ENCODE results near the gene KRABD2.

Gene KRABD2

DNA sequence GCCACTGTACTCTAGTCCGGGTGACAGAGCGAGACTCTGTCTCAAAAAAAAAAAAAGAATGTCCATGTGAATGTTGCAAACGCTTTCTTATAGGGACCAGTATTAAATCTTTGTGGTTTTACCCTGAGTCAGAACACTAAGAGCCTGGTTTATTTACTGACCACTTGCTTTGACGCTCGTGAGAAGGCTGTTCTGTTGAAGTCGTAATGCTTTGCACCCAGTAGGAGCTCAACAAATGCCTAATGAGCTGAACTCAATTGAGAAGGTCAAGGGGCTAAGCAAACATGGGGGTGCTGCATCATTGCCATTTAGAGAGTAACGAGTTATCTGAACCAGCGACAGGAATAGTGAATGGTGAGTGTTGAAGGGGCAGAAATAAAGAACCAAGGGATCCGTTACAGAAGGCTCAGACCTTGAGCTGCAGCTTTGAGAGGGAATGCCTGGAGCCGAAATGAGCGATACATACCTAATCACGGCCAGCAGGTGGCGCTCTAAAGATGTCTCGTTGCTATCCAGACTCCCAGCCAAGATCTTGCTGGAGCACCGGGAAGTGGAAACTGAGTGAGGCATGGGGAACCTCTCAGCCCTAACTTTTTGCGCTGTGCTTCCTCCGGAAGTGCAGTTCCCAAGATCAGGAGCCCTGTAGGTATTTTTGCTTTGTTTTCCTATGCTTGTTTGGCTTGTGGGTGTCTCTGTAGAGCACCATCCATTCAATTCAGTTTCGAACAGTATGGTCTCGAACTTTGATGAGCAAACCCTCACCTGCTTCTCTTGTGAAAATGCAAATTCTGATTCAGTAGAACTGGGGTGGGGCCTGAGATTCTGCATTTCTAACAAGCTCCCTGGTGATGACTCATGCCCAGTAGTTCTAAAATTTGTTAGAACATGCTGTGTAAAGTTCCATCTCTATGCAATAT lies 33.7 kb upstream of the KRABD2 start:
- Histone ChIP-seq H3K79me2 (ENCODE audit: insufficient read depth, low read length) (peaks cover 7% of the 10 kb centered on the region), H4K20me1 (ENCODE audit: insufficient read depth, low read length) (no peaks in the 10 kb centered on the region), H3K4me2 (replicated peaks; ENCODE audit: extremely low read depth, low read length, poor library complexity, severe bottlenecking) (peak overlapping the region; percentile 42), H3K9ac (ENCODE audit: insufficient read depth, low read length, poor library complexity, severe bottlenecking) (no peak overlapping the region), H3K27ac (ENCODE audit: low read depth in 1 of 2, low read length in 2 of 2) (peak overlapping the region in 1 of 2 donors; percentile 4), H3K9me3 (replicated peaks in 1 of 2; ENCODE audit: control insufficient read depth in 1 of 2, insufficient read depth in 1 of 2, low read length in 2 of 2) (no peaks in the 10 kb centered on the region), H3K36me3 (replicated peaks in 1 of 2; ENCODE audit: control insufficient read depth in 1 of 2, insufficient read depth in 2 of 2, low read length in 2 of 2) (no peaks in the 10 kb centered on the region), H3K27me3 (ENCODE audit: control insufficient read depth in 2 of 2, insufficient read depth in 2 of 2, low read length in 2 of 2) (no peaks in the 10 kb centered on the region), H2AFZ (ENCODE audit: insufficient read depth, low read depth, low read length, poor library complexity, severe bottlenecking) (peak overlapping the region; percentile 18), H3K4me1 (ENCODE audit: control insufficient read depth in 1 of 2, insufficient read depth in 2 of 2, low read length in 2 of 2) (peaks cover 34 to 52% of the 10 kb centered on the region in 2 donors), H3K4me3 (replicated peaks in 1 of 3; ENCODE audit: low read depth in 2 of 3, low read length in 3 of 3) (peak overlapping the region in 1 of 3 experiments; percentile 27)
- intact Hi-C loops (cut with micrococcal nuclease), result loop anchor here (1.0 to 5.0 kb wide), 5 partner anchors 10 to 337 kb away; no protein-coding TSS in a partner anchor
- peaks cover 0 to 9% (median 8%) of the 10 kb centered on the region in 3 donors for H3K27me3 Mint-ChIP-seq (ENCODE audit: low read depth in 3 of 3)
- peak; percentile 73 to 86 (median 83) for DNase-seq
- peaks cover 46% of the 10 kb centered on the region for H3K4me1 Mint-ChIP-seq
- no peaks in the 10 kb centered on the region for H3K9me3 Mint-ChIP-seq
- H3K4me3 Mint-ChIP-seq, result peak overlapping the region; percentile 69 to 71
- WGBS (ENCODE audit: insufficient coverage), result 47% methylated on average over 10 of the region's 19 CpGs
- TF ChIP-seq, protein P1, sequence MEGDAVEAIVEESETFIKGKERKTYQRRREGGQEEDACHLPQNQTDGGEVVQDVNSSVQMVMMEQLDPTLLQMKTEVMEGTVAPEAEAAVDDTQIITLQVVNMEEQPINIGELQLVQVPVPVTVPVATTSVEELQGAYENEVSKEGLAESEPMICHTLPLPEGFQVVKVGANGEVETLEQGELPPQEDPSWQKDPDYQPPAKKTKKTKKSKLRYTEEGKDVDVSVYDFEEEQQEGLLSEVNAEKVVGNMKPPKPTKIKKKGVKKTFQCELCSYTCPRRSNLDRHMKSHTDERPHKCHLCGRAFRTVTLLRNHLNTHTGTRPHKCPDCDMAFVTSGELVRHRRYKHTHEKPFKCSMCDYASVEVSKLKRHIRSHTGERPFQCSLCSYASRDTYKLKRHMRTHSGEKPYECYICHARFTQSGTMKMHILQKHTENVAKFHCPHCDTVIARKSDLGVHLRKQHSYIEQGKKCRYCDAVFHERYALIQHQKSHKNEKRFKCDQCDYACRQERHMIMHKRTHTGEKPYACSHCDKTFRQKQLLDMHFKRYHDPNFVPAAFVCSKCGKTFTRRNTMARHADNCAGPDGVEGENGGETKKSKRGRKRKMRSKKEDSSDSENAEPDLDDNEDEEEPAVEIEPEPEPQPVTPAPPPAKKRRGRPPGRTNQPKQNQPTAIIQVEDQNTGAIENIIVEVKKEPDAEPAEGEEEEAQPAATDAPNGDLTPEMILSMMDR (IDR thresholded peaks at IDR 0.05), result peak; percentile 93
- peak overlapping the region; percentile 58 to 91 (median 80) for H3K27ac Mint-ChIP-seq
- H3K36me3 Mint-ChIP-seq, result no peaks in the 10 kb centered on the region

DNA sequence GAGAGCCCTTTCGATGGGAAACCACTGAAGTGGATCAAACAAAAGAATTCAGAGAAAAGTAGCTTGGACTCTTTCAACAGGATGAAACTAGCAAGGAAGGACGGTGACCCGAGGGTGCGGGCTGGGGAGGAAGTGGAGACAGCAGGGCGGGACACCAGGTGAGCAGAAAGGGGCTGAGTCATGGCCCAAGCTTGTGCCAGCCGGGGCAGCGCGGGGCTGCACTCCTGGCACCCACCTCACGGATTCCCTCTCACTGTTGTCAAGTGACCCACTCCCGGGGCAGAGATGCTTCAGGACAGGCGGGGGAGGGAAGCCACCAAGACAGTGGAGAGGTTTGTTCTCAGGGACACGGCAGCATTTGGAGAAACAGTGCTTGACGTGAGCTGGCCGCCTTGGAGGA lies 31.9 kb upstream of the KRABD2 start:
- Histone ChIP-seq H3K9ac (ENCODE audit: insufficient read depth, low read length, poor library complexity, severe bottlenecking) (no peak overlapping the region), H3K4me1 (ENCODE audit: control insufficient read depth in 1 of 2, insufficient read depth in 2 of 2, low read length in 2 of 2) (peaks cover 25 to 34% of the 10 kb centered on the region in 2 donors), H3K27me3 (ENCODE audit: control insufficient read depth in 2 of 2, insufficient read depth in 2 of 2, low read length in 2 of 2) (no peaks in the 10 kb centered on the region), H2AFZ (ENCODE audit: insufficient read depth, low read depth, low read length, poor library complexity, severe bottlenecking) (no peak overlapping the region), H3K9me3 (replicated peaks in 1 of 2; ENCODE audit: control insufficient read depth in 1 of 2, insufficient read depth in 1 of 2, low read length in 2 of 2) (no peaks in the 10 kb centered on the region), H3K4me2 (replicated peaks; ENCODE audit: extremely low read depth, low read length, poor library complexity, severe bottlenecking) (no peak overlapping the region), H3K79me2 (ENCODE audit: insufficient read depth, low read length) (peaks cover 1% of the 10 kb centered on the region), H3K4me3 (replicated peaks in 1 of 3; ENCODE audit: low read depth in 2 of 3, low read length in 3 of 3) (no peak overlapping the region), H4K20me1 (ENCODE audit: insufficient read depth, low read length) (no peaks in the 10 kb centered on the region), H3K27ac (ENCODE audit: low read depth in 1 of 2, low read length in 2 of 2) (no peak overlapping the region), H3K36me3 (replicated peaks in 1 of 2; ENCODE audit: control insufficient read depth in 1 of 2, insufficient read depth in 2 of 2, low read length in 2 of 2) (no peaks in the 10 kb centered on the region)
- 41% methylated on average over 11 of the region's 14 CpGs for WGBS (ENCODE audit: insufficient coverage)
- H3K9me3 Mint-ChIP-seq, result no peaks in the 10 kb centered on the region
- H3K36me3 Mint-ChIP-seq, result no peaks in the 10 kb centered on the region
- H3K27me3 Mint-ChIP-seq (ENCODE audit: low read depth in 3 of 3), result peaks cover 0 to 8% (median 8%) of the 10 kb centered on the region in 3 donors
- no peak for DNase-seq
- peaks cover 32% of the 10 kb centered on the region for H3K4me1 Mint-ChIP-seq
- peak overlapping the region in 1 of 7 donors; percentile 23 for H3K27ac Mint-ChIP-seq
- H3K4me3 Mint-ChIP-seq, result no peak overlapping the region
- TF ChIP-seq, protein P1 (IDR thresholded peaks at IDR 0.05), result no peak
- intact Hi-C loops (cut with micrococcal nuclease), result loop anchor here in 1 of 2 donors (5.0 kb wide), 1 partner anchor 34 kb away; no protein-coding TSS in a partner anchor
